DND-41 (cell line): ENCODE results near the gene PLP2.
A peak's percentile ranks its signal among the peaks of the same experiment; 100 is the strongest.

Source experiments
- ATAC-seq: fragments of 200-7000 bp; cut with Tn5 transposase; 3 replicates; pipeline ENCODE4 v1.9.1; 2021; ENCODE audit warnings: low read depth; ENCODE audit not compliant: insufficient read depth
- DNase-seq: peaks from one replicate; pipeline ENCODE4 v3.0.0-alpha.2; 2020
- H2AFZ ChIP-seq: 2 replicates; pipeline ENCODE4 v1.6.0; 2012; ENCODE audit warnings: low read depth, low read length
- H3K27ac ChIP-seq: 2 replicates; pipeline ENCODE4 v1.5.1; 2012; ENCODE audit warnings: low read length, inconsistent platforms
- H3K27me3 ChIP-seq: fragments of 200-600 bp; sonication (generic); 2 replicates; pipeline ENCODE4 v1.6.0; 2012; ENCODE audit warnings: low read length, mild to moderate bottlenecking, inconsistent platforms; ENCODE audit not compliant: insufficient read depth, poor library complexity
- H3K36me3 ChIP-seq: 2 replicates; pipeline ENCODE4 v1.5.1; 2012; ENCODE audit warnings: low read length, inconsistent platforms; ENCODE audit not compliant: insufficient read depth
- H3K4me1 ChIP-seq: 2 replicates; pipeline ENCODE4 v1.5.1; 2012; ENCODE audit warnings: mild to moderate bottlenecking, low read length; ENCODE audit not compliant: insufficient read depth
- H3K4me2 ChIP-seq: 2 replicates; pipeline ENCODE4 v1.6.0; 2012; ENCODE audit warnings: mild to moderate bottlenecking, moderate library complexity, low read length, inconsistent platforms; ENCODE audit not compliant: insufficient read depth
- H3K4me3 ChIP-seq, 2 experiments: fragments of 200-600 bp in 1 of 2; shearing (Covaris generic) in 1 of 2; 2 replicates each; pipeline ENCODE4 v1.5.1; 2012 to 2016; ENCODE audit warnings: inconsistent platforms in 2 of 2, low read length in 2 of 2, mild to moderate bottlenecking in 2 of 2, low read depth in 1 of 2, moderate library complexity in 1 of 2
- H3K79me2 ChIP-seq: 2 replicates; pipeline ENCODE4 v1.6.0; 2012; ENCODE audit warnings: low read length, inconsistent platforms; ENCODE audit not compliant: insufficient read depth
- H3K9ac ChIP-seq: 2 replicates; pipeline ENCODE4 v1.6.0; 2012; ENCODE audit warnings: low read depth, mild to moderate bottlenecking, inconsistent platforms, low read length, moderate library complexity
- H3K9me3 ChIP-seq: 2 replicates; pipeline ENCODE4 v1.5.1; 2012; ENCODE audit warnings: low read length, moderate library complexity, mild to moderate bottlenecking, inconsistent platforms; ENCODE audit not compliant: insufficient read depth, severe bottlenecking
- H4K20me1 ChIP-seq: 2 replicates; pipeline ENCODE4 v1.6.0; 2012; ENCODE audit warnings: low read length; ENCODE audit not compliant: insufficient read depth
- CTCF ChIP-seq: IDR thresholded peaks from 2 replicates; pipeline ENCODE4 v1.5.1; 2012; ENCODE audit warnings: borderline replicate concordance, low read length, moderate library complexity, mild to moderate bottlenecking; ENCODE audit not compliant: poor library complexity, severe bottlenecking; ENCODE audit errors: extremely low read depth
- EZH2 ChIP-seq: IDR thresholded peaks from 3 replicates; pipeline ENCODE4 v1.6.1; 2012; ENCODE audit warnings: borderline replicate concordance, low read depth, mild to moderate bottlenecking, moderate library complexity, low read length, inconsistent platforms; ENCODE audit not compliant: severe bottlenecking

PLP2 gene

DNA sequence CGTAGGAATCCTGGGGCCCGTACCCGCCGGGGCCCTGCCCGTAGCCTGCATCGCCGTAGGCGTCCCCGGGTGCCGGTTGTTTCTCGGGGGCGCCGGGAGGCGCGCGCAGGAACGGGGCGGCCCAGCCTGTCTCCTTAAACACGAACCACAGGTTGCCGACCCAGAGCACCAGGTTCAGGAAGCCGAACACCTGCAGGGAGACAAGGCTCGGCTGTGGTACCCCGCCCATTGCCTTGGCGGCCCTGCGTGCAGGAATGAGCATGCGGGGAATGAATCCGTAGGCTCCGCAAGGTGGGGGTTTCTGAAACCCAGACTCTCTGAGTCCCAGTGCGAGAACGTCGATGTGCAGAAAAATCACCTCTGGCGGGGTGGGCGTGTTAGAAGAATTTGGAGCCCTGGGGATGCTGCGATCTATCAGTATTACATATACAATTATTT lies 19.9 kb downstream of the PLP2 start:
- Histone ChIP-seq H3K4me1 (peaks cover 28% of the 10 kb centered on the region), H4K20me1 (no peaks in the 10 kb centered on the region), H3K27me3 (no peaks in the 10 kb centered on the region), H3K4me2 (peak overlapping the region; percentile 65), H3K9ac (peak overlapping the region; percentile 85), H3K4me3 (peak overlapping the region; percentile 54 to 78; a peak in 3 of 4 replicates), H3K79me2 (peaks cover 9% of the 10 kb centered on the region), H3K27ac (peak overlapping the region; percentile 83), H2AFZ (peak overlapping the region; percentile 72), H3K9me3 (no peaks in the 10 kb centered on the region), H3K36me3 (no peaks in the 10 kb centered on the region)
- DNase-seq (peak; percentile 45), ATAC-seq (peak; percentile 22)
- TF ChIP-seq EZH2: no peak
- TF ChIP-seq CTCF: no peak

DNA sequence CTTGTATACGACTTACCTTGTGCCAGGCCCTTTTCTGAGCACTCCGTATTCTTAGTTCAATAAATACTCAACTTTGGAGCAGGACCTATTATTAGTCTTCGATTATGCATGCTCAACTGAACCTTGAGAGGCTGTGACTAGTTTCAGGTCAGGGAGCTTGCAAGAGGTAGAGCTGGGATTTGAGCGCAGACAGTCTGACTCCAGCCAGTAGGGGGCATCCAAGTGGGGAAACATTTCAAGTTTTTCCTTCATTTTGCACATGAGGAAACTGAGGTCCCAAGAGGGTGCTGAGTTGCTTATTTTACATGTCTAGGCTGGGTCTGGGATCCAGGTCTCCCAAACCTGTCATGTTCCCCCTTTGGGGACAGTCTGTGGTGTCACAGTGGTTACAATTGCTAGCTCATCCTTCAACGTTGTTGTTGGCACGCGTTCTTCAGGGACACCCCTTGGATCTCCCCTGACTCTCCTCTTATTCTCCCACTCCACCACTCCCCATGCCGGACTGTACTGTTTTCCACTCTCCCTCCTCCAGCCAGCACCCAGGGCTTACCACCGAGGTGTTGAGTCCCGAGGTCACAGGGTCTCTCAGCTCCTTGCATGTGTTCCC lies 21.1 kb downstream of the PLP2 start:
- DNase-seq (peak; percentile 54), ATAC-seq (no peak)
- Histone ChIP-seq H3K4me2 (peak overlapping the region; percentile 65; the same call in 1 of the 2 replicates), H3K9ac (no peak overlapping the region), H3K4me1 (peaks cover 24% of the 10 kb centered on the region), H3K9me3 (no peaks in the 10 kb centered on the region), H3K27me3 (no peaks in the 10 kb centered on the region), H3K79me2 (peaks cover 9% of the 10 kb centered on the region), H2AFZ (no peak overlapping the region), H3K36me3 (no peaks in the 10 kb centered on the region), H3K27ac (no peak overlapping the region), H3K4me3 (no peak overlapping the region), H4K20me1 (no peaks in the 10 kb centered on the region)
- TF ChIP-seq EZH2 (no peak), CTCF (peak; percentile 74)

- Histone ChIP-seq H3K4me1 (peaks cover 24% of the 10 kb centered on the region), H3K27ac (no peak overlapping the region), H3K9me3 (no peaks in the 10 kb centered on the region), H3K79me2 (peaks cover 9% of the 10 kb centered on the region), H4K20me1 (no peaks in the 10 kb centered on the region), H3K27me3 (no peaks in the 10 kb centered on the region), H3K36me3 (no peaks in the 10 kb centered on the region), H3K9ac (no peak overlapping the region), H3K4me2 (no peak overlapping the region), H3K4me3 (no peak overlapping the region), H2AFZ (no peak overlapping the region)
- ATAC-seq (no peak), DNase-seq (no peak)
- TF ChIP-seq CTCF (no peak), EZH2 (no peak)
Measured at GRCh38 chrX:49193542-49193964, 21.9 kb downstream of the PLP2 start.
